HK-2 (cell line): ENCODE results near the gene MYO18B.
"Not testable (repeated sequence)": the region's sequence is repeated elsewhere in the genome, so short reads cannot be mapped to it uniquely, and the experiment has no call there.

Experiments
- DNase-seq: peaks from one replicate; pipeline ENCODE4 v3.0.0-alpha.2; 2018; ENCODE audit not compliant: unreplicated experiment

MYO18B gene

GRCh38 chr22:25984911-25985310, 242.9 kb downstream of the MYO18B start:
- not testable (repeated sequence) for DNase-seq

- no peak for DNase-seq
These were observed 246.0 kb downstream of the MYO18B start for GRCh38 chr22:25987948-25988347.

- DNase-seq = no peak
These were observed 249.0 kb downstream of the MYO18B start for GRCh38 chr22:25990940-25991339.

- no peak for DNase-seq
These were observed 250.3 kb downstream of the MYO18B start for GRCh38 chr22:25992331-25992730.

GRCh38 chr22:25996669-25997068, 254.7 kb downstream of the MYO18B start:
- no peak for DNase-seq

GRCh38 chr22:25997886-25998775, 256.1 kb downstream of the MYO18B start:
- DNase-seq = no peak

GRCh38 chr22:26002456-26002855, 260.5 kb downstream of the MYO18B start:
- no peak for DNase-seq

- DNase-seq = no peak
These were observed 262.5 kb downstream of the MYO18B start for GRCh38 chr22:26004477-26004876.

- DNase-seq = no peak
These were observed 266.6 kb downstream of the MYO18B start for GRCh38 chr22:26008587-26008986.

GRCh38 chr22:26016916-26017315, 274.9 kb downstream of the MYO18B start:
- no peak for DNase-seq

GRCh38 chr22:26017932-26018331, 275.9 kb downstream of the MYO18B start:
- DNase-seq = no peak

GRCh38 chr22:26019596-26019995, 277.6 kb downstream of the MYO18B start:
- DNase-seq = no peak

- DNase-seq = no peak
These were observed 279.5 kb downstream of the MYO18B start for GRCh38 chr22:26021516-26021915.

- DNase-seq = no peak
These were observed 281.3 kb downstream of the MYO18B start for GRCh38 chr22:26023104-26023775.

GRCh38 chr22:26025626-26026025, 283.6 kb downstream of the MYO18B start:
- no peak for DNase-seq

- DNase-seq = no peak
These were observed 285.4 kb downstream of the MYO18B start for GRCh38 chr22:26027341-26027740.

GRCh38 chr22:26031641-26032040, 289.7 kb downstream of the MYO18B start:
- DNase-seq = no peak

GRCh38 chr22:26033071-26033470, 291.1 kb downstream of the MYO18B start:
- no peak for DNase-seq

- DNase-seq = no peak
These were observed 291.6 kb downstream of the MYO18B start for GRCh38 chr22:26033586-26033985.

GRCh38 chr22:26035523-26035922, 293.5 kb downstream of the MYO18B start:
- no peak for DNase-seq

- no peak for DNase-seq
These were observed 296.4 kb downstream of the MYO18B start for GRCh38 chr22:26038365-26038764.

- DNase-seq = no peak
These were observed 299.9 kb downstream of the MYO18B start for GRCh38 chr22:26041931-26042330.

- no peak for DNase-seq
These were observed 301.0 kb downstream of the MYO18B start for GRCh38 chr22:26043031-26043430.
